ENCODE results near the gene BNIP1.

Gene BNIP1

GRCh38 chr5:173165177-173166016 lies 21.1 kb downstream of the BNIP1 start:
- no peak for DNase-seq (ENCODE audit: low read depth)

DNA sequence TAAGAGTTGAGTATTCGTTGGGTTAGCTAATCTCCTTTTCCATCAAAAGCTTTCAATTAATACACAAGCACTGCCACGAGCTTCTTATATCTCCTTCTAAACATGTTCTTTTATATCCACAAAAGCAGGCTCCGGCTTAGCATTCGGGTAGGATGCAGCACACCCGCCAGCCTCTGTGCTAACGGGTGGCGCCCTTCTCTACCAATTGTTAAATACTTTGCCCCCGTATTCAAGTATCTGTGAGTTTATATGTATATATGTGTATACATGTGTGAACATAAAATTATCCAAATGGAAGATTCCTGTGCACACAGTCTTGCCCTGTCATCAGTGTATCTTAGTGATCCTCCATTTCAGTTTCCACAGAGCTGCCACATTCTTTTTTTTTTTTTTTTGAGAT lies 27.8 kb downstream of the BNIP1 start:
- DNase-seq (ENCODE audit: low read depth) = no peak

DNA sequence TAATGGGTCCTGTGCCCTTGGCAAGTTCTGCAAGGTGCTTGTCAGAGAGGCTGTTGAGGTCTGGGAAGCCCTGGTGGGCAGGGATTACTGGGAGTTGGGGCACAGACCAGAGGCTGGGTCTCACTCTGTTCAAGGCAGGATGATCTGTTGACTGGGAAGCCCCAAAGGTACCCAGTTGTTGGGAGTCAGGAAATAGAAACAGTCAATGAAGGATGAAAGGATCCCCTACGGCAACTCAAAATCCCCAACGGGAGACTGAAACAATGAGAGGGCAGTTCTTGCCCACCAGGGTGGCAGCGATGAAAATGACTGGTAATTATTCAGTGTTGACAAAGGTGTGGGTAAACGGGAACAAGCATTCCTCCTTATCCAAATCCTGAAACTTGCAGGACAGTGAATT lies 31.2 kb downstream of the BNIP1 start:
- DNase-seq (ENCODE audit: low read depth) = no peak

DNA sequence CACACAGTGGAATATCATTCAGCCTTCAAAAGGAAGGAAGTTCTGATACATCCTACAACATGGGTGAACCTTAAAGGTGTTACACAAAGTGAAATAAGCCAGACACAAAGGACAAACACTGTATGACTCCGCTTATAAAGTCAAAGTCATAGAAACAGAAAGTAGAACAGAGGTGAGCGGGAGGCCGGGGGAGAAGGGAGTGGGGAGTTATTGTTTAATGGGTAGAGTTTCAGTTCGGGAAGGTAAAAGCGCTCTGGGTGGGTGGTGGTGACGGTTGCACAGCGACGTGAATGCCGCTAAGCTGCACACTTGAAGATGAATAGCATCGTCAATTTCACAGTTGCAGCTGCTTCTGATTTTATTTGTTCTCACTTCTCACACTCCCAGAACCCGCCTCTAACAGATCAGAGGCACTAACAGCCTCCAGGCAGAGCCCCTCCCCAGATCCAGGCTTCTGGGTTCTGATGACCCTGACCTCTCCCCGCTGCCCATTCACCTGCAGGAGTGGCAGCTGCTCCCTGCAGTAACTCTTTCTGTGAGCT lies 34.1 kb downstream of the BNIP1 start:
- DNase-seq (ENCODE audit: low read depth) = no peak

- no peak for DNase-seq (ENCODE audit: low read depth)
These were observed 36.0 kb downstream of the BNIP1 start for GRCh38 chr5:173180331-173180730.

GRCh38 chr5:173187054-173187743 lies 42.9 kb downstream of the BNIP1 start:
- no peak for DNase-seq (ENCODE audit: low read depth)

DNA sequence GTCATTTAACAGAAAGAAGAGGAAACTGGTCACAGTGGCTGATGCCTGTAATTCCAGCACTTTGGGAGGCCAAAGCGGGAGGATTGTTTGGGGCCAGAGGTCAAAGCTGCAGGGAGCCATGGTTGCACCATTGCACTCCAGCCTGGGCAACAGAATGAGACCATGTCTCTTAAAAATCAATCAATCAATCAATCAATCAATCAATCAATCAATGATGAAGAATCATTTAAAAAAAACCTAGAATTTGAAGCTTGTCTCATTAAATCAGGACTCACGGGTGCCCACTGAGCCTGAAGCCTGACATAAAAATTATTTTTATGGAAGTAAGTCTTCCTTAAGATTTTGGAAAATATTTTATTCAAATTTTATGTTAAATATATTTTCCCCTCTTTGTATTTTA lies 43.9 kb downstream of the BNIP1 start:
- no peak for DNase-seq (ENCODE audit: low read depth)

DNA sequence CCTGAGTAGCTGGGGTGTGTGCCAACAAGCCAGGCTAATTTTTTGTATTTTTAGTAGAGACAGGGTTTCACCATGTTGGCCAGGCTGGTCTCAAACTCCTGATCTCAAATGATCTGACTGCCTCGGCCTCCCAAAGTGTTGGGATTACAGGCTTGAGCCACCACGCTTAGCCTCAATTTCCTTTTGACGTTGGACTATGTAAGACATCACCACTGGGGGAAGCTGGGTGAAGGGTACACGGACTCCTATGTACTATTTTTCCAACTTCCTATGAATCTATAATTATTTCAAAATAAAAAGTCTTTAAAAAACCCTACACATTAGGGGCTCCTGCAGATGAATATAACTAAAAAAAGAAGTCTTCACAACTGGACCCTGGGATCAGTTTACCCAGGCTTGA lies 46.7 kb downstream of the BNIP1 start:
- no peak for DNase-seq (ENCODE audit: low read depth)

DNA sequence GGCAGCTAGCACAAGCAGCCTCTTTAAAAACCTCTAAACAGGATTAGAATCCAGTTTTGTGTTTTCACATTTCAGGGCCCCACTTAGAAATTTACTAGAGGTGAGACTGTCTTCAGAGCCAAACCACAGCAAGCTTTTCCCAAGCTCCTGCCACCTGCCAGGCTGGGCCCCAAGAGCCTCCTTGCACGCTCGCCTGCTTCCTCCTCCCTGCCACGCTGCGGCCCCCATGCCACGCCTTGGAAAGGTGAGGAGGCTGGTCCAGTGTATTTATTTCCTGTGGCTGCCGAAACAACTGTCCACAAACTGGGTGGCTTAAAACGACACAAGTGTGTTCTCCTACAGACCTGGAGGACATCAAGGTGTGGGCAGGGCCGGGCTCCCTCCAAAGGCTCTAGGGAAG lies 47.2 kb downstream of the BNIP1 start:
- DNase-seq (ENCODE audit: low read depth) = no peak

DNA sequence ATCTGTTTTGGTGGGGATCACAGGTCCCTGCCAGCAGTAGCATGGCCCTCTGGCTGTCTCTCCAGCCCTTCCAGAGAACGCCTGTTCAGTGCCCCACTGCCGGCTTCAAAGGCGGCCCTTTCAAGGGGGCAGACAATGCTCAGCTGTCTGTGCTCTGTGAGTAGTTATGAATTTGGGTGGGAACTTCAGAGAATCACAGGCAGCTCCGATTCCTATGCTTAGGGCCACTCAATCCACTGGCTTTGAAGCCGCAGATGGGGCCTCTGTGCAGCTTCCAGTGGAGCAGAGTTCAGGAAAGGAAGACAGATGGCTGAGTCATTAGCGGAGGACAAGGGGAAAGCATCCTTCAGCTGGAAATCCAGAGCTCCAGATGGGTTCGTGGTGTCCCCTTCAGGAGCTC lies 48.2 kb downstream of the BNIP1 start:
- DNase-seq (ENCODE audit: low read depth) = no peak

GRCh38 chr5:173196133-173196952 lies 52.0 kb downstream of the BNIP1 start:
- no peak for DNase-seq (ENCODE audit: low read depth)

GRCh38 chr5:173197375-173197891 lies 53.1 kb downstream of the BNIP1 start:
- no peak for DNase-seq (ENCODE audit: low read depth)

DNA sequence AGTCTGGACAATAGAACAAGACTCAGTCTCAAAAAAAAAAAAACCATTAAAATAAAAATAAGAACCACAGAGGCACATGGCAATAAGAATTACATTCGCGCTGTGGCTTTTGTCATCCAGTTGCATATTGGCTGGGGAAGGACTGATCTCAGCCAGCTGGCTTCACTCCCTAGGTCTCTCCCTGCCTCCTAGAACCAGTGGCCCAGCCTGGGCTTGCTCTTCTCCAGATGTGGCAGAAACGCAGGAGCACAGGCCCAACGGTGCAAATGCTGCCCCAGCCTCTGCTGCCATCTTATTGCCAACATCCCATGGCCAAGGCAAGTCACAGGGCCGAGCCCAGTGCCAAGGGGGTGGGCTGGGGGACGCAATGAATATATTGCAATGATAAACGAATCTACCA lies 53.7 kb downstream of the BNIP1 start:
- no peak for DNase-seq (ENCODE audit: low read depth)

GRCh38 chr5:173200356-173200755 lies 56.0 kb downstream of the BNIP1 start:
- no peak for DNase-seq (ENCODE audit: low read depth)

DNA sequence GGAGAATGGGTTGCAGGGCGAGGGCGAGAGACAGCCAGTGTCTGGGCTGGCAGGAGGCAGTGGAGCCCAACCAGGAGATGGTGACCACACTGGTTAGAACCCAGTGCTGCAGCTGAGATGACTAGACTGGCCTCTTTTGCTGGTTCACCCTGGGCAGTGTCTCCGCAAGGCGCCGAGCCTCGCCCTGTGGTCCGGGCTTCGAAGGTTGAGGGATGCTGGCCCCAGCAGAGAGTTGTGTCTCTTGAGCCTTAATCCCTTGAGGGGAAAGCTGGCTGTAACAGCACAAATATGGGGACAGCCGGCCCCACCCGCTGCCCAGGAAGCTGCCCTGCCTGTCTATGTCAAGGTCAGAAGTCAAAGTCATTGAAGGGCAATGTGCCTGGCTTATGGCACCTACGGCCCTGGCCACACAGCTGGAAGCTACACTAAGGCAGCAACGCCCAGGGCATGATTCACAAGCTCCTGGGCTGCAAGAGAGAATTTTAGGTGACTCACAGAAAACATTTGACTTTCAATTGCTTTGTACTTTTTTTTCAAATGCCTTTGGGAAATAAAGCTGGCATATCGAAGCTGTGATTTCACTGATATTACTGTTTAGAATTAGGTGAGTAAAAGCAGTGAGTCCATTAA lies 57.4 kb downstream of the BNIP1 start:
- no peak for DNase-seq (ENCODE audit: low read depth)

DNA sequence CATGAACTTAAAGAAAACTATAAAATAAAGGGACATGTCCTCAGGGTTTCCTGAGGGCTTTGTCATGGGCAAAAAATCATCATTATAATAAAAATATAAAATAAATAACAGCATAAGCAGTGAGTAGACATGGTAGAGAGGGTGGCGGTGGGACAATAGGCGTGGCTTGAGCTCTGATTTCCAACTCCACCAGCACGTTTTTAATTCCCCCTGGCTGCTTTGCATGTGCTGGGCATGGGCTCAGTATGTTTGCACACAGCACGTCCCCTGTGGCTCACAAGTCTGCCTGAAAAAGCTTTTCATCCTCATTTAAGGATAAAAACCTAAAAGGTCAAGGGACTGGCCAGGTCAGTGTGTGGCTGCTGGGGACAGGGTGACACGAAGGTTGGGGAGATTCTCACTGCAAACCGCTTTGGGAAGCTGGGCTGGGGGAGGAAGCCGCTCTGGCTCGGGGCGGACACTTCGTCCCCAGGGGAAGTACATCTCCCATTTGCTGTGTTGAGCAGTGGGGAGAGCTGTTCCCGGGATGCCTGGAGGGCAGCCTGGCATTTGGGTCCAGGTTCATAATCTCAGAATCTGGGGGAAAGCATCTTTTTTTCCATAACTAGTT lies 58.0 kb downstream of the BNIP1 start:
- DNase-seq (ENCODE audit: low read depth) = no peak

GRCh38 chr5:173204185-173204979 lies 60.1 kb downstream of the BNIP1 start:
- DNase-seq (ENCODE audit: low read depth) = no peak

DNA sequence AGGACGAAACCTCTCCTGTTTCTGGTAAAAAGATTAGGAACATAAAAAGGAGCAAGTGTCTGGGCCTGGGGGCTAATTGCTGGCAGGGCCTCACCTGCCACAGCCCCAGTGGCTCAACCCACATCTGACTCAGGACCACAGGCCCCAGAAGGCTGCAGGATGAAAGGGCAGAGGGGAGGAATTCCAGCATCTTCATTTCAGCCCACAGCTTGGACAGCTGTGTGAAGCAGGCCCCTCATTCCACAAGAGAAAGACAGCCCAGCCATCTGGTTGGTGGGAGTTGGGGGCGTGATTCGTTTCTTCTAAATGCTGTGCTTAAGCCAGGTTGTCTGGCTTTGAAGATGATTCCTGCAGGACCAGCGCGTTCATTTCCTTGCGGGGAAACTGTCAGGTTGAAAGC lies 61.6 kb downstream of the BNIP1 start:
- no peak for DNase-seq (ENCODE audit: low read depth)

GRCh38 chr5:173208296-173208695 lies 64.0 kb downstream of the BNIP1 start:
- no peak for DNase-seq (ENCODE audit: low read depth)

DNA sequence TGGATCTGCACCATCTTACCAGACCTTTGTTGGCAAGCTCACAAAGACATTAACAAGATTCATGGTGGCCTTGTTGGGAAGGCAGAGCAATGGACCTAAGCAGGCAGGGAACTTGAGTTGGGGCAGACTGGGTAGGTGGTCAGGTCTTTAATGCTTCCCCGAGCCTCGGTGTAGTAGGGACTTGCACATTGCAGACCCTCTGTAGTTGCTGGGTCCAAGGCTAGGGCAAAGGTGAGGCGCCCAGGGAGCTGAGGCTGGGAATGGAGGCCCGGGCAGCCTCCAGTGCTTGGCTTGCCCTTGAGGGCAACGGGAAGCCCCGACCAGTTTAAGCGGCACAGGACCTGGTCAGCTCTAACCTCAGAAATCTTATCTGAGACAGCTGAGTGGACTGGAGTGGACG lies 66.5 kb downstream of the BNIP1 start:
- no peak for DNase-seq (ENCODE audit: low read depth)

DNA sequence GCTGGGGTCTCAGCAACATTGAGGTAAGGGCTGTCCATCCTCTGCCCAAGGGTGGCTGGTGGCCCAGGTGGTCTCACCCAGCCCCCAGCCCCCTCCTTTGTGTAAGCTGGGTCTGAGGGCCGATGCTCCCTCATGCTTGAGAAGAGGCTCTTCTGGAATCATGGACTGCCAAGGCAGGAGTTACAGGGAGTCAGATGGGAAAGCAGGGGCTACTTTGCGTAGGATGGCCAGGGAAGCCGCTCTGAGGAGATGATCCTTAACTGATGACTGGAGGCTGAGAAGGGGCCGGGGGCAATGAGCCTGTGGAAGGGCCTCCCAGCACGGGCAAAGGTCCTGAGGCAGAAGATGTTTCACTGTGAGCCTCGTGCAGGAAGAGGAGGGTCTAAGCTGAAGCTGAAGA lies 67.0 kb downstream of the BNIP1 start:
- no peak for DNase-seq (ENCODE audit: low read depth)

Data from activated T-cell treated with anti-CD3 and anti-CD28 coated beads for 24 hours (primary cell).